GM23248 (cell line): Measurements from ENCODE around the gene EPHA2. TPM values are rescaled to one million over a fixed set of nuclear protein-coding genes. Genes with fewer than 3 reads are reported as not detected.

Experiments used
- DNase-seq: peaks from one replicate; pipeline ENCODE4 v3.0.0-alpha.2; 2015
- H2AFZ ChIP-seq: fragments of 200-600 bp; sonication (generic); 2 replicates; pipeline ENCODE4 v1.6.1; 2016; ENCODE audit warnings: antibody characterized with exemption
- H3F3A ChIP-seq: fragments of 200-600 bp; sonication (generic); 2 replicates; pipeline ENCODE4 v1.6.1; 2016; ENCODE audit warnings: mild to moderate bottlenecking, antibody characterized with exemption, mixed run types; ENCODE audit not compliant: insufficient read depth
- H3K27ac ChIP-seq: fragments of 200-600 bp; sonication (generic); 2 replicates; pipeline ENCODE4 v1.5.1; 2016; ENCODE audit warnings: mild to moderate bottlenecking
- H3K27me3 ChIP-seq: fragments of 200-600 bp; sonication (generic); replicated peaks from 2 replicates; pipeline ENCODE4 v1.6.1; 2016; ENCODE audit warnings: mild to moderate bottlenecking; ENCODE audit not compliant: insufficient read depth
- H3K36me3 ChIP-seq: fragments of 200-600 bp; sonication (generic); 2 replicates; pipeline ENCODE4 v1.6.1; 2016; ENCODE audit warnings: low read depth, mild to moderate bottlenecking
- H3K4me1 ChIP-seq: fragments of 200-600 bp; sonication (generic); 2 replicates; pipeline ENCODE4 v1.6.1; 2016; ENCODE audit warnings: mild to moderate bottlenecking; ENCODE audit not compliant: insufficient read depth
- H3K4me2 ChIP-seq: fragments of 200-600 bp; sonication (generic); one replicate; pipeline ENCODE4 v1.6.1; 2016; ENCODE audit warnings: mild to moderate bottlenecking; ENCODE audit not compliant: unreplicated experiment
- H3K4me3 ChIP-seq: fragments of 200-600 bp; sonication (generic); 2 replicates; pipeline ENCODE4 v1.5.1; 2016; ENCODE audit warnings: mild to moderate bottlenecking
- H3K79me2 ChIP-seq: fragments of 200-600 bp; sonication (generic); 2 replicates; pipeline ENCODE4 v1.6.1; 2016; ENCODE audit warnings: mild to moderate bottlenecking; ENCODE audit not compliant: insufficient read depth
- H3K9ac ChIP-seq: fragments of 200-600 bp; sonication (generic); 2 replicates; pipeline ENCODE4 v1.6.1; 2016; ENCODE audit warnings: mild to moderate bottlenecking
- H3K9me2 ChIP-seq: fragments of 200-600 bp; sonication (generic); 2 replicates; pipeline ENCODE4 v1.6.1; 2016; ENCODE audit warnings: mixed run types, mild to moderate bottlenecking, moderate library complexity; ENCODE audit not compliant: insufficient read depth
- H3K9me3 ChIP-seq: fragments of 200-600 bp; sonication (generic); one replicate; pipeline ENCODE4 v1.6.1; 2017; ENCODE audit warnings: low read depth
- H4K20me1 ChIP-seq: fragments of 200-600 bp; sonication (generic); 2 replicates; pipeline ENCODE4 v1.6.0; 2016; ENCODE audit not compliant: insufficient read depth
- EZH2 ChIP-seq: fragments of 200-600 bp; sonication (generic); IDR thresholded peaks from 2 replicates; pipeline ENCODE4 v1.6.1; 2018; ENCODE audit warnings: antibody characterized with exemption, mild to moderate bottlenecking; ENCODE audit not compliant: insufficient read depth, poor library complexity, severe bottlenecking
- EZH2phosphoT487 ChIP-seq: fragments of 200-600 bp; sonication (generic); IDR thresholded peaks from 2 replicates; pipeline ENCODE4 v1.6.1; 2018; ENCODE audit warnings: antibody characterized with exemption, moderate library complexity, mild to moderate bottlenecking, low read depth; ENCODE audit not compliant: insufficient read depth
- WGBS, 2 experiments: methylation state at CpG; one replicate each; pipeline ENCODE4 v1.1.6; 2015 to 2017; ENCODE audit warnings: low lambda C conversion rate in 2 of 2, low coverage in 1 of 2; ENCODE audit errors: missing lambda C conversion rate in 2 of 2; 5-methylcytosine and 5-hydroxymethylcytosine counted together
- in situ Hi-C: fragments of 300-500 bp; cut with MboI; formaldehyde crosslinking; loops from 2 replicates; pipeline ENCODE4 v1.15.0; 2020
- polyA plus RNA-seq: library from polyadenylated mRNA; unstranded; fragments of >200 nt; fragmentation: Nextera tagmentation; extraction: Ambion mirVana; gene quantifications from 2 replicates; pipeline ENCODE4 v1.2.1, GENCODE V29; 2016
- total RNA-seq: library from RNA; depleted of rRNA; stranded (reverse); fragments of >200 nt; shearing (Covaris generic); gene quantifications from 2 replicates; pipeline ENCODE4 v1.2.3, GENCODE V29; 2014; rRNA removed

The EPHA2 gene
- total and polyA plus RNA-seq, 2 experiments from 2014 or later, result 8.8 to 21.7 TPM

DNA sequence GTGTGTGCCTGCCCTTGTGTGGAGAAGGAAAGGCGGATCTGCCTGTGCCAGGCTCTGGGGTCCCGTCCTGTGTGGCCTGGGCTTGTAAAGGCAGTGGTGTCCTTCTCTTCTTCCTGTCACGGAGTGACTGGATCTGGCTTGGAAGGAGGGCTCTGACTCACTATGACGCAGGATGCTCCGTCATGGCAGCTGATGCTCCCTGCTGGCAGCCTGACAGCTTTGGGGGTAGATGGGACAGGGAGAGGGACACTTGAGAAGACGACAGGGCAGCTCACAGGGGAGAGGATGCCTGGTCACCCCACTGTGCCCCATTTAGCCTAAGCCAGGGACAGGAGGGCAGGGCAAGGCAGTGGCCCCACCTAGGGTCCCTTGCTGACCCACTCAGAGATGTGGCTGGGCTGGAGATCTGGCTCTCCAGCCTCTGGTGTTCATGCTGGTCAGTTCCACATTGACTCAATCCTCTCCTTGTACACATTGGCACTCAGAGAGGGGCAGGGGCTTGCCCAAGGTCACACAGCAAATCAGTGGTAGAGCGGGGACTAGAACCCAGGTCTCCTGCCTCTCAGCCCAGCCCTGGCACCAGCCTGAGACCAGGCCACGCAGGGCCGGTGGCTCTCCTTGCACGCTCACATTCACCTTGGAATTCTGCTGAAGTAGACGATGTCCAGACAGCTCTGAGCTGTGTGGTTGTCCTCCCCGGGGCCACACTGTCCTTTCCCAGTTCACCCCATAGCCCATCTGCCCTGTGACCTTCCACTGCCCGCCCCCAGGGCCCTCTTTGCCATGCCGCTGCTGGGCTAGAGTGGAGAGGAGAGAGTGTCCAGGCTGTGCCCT, 79.6 kb downstream of the EPHA2 start:
- in situ Hi-C loops, result loop anchor here (5.0 to 25.0 kb wide), 2 partner anchors 111 to 286 kb away; partner anchors contain the start of genes FBXO42 and SZRD1
- Histone ChIP-seq H3K27ac (peak overlapping the region; percentile 64), H3K9me3 (no peaks in the 10 kb centered on the region), H3F3A (peaks cover 16% of the 10 kb centered on the region), H3K9ac (peak overlapping the region; percentile 47), H3K9me2 (no peaks in the 10 kb centered on the region), H3K36me3 (no peaks in the 10 kb centered on the region), H2AFZ (no peak overlapping the region), H3K4me3 (no peak overlapping the region), H4K20me1 (no peaks in the 10 kb centered on the region), H3K4me1 (peaks cover 23% of the 10 kb centered on the region), H3K27me3 (no peaks in the 10 kb centered on the region), H3K4me2 (peak overlapping the region; percentile 58), H3K79me2 (no peaks in the 10 kb centered on the region)
- 42 to 53% methylated on average over 12 to 14 of the region's 14 CpGs for WGBS, 2 experiments
- no peak for TF ChIP-seq EZH2
- no peak for TF ChIP-seq EZH2phosphoT487
- peak; percentile 96 for DNase-seq

DNA sequence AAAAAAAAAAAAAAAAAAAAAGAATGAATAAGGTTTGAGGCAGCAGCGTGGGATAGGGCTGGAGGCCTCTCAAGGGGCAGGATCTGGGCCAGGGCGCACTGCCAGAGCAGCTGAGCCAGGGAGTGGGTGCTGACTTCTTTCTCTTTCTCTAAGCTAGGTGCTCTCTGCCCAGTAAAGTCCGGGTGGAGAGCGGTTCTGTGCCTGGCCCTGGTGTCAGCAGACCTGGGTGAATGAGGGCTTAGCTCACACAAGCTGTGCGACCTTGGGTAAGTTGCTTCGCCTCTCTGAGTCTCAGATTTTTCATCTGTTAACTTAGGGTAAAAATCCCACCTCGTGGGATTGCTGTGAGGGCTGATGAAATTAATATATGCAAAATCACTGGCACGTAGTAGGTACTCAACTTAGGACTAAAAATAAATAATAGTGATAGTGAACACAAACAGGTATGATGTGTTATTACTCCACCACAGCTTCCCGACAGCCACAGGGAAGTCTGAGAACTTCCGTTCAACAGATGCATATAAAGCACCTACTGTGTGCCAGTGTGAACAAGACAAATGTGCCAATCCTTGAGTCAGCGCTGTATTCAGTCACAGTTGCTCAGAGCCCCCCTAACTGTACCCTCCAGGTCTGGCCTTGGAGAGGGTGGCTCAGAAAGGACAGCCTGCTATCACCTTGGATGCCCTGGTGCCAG, 80.4 kb downstream of the EPHA2 start:
- Histone ChIP-seq H3K9me3 (no peaks in the 10 kb centered on the region), H3K9me2 (no peaks in the 10 kb centered on the region), H3K4me3 (peak overlapping the region; percentile 38), H3K79me2 (no peaks in the 10 kb centered on the region), H2AFZ (no peak overlapping the region), H3K4me1 (peaks cover 23% of the 10 kb centered on the region), H3K27me3 (no peaks in the 10 kb centered on the region), H3F3A (peaks cover 16% of the 10 kb centered on the region), H3K36me3 (no peaks in the 10 kb centered on the region), H3K9ac (peak overlapping the region; percentile 47), H3K27ac (peak overlapping the region; percentile 64), H4K20me1 (no peaks in the 10 kb centered on the region), H3K4me2 (peak overlapping the region; percentile 58)
- WGBS, 2 experiments, result 71 to 76% methylated on average over 10 to 11 of the region's 11 CpGs
- DNase-seq, result peak; percentile 90
- no peak for TF ChIP-seq EZH2
- TF ChIP-seq EZH2phosphoT487, result no peak
- in situ Hi-C loops, result loop anchor here (5.0 to 25.0 kb wide), 2 partner anchors 112 to 287 kb away; partner anchors contain the start of genes FBXO42 and SZRD1

Other genes starting within 250 kb of the EPHA2 start
- 33.2 and 50.7 TPM in 2 replicates for gene ZBTB17, start 180.0 kb downstream of the EPHA2 start, total RNA-seq
- gene ZBTB17, start 180.0 kb downstream of the EPHA2 start, polyA plus RNA-seq, result 20.5 and 25.1 TPM in 2 replicates
- not detected in 2 replicates for gene SRARP, start 151.8 kb downstream of the EPHA2 start, total RNA-seq
- not detected in 2 replicates for gene SRARP, start 151.8 kb downstream of the EPHA2 start, polyA plus RNA-seq
- 22.9 and 35.7 TPM in 2 replicates for gene HSPB7, start 138.0 kb downstream of the EPHA2 start, total RNA-seq
- gene HSPB7, start 138.0 kb downstream of the EPHA2 start, polyA plus RNA-seq, result 111 and 113 TPM in 2 replicates
- gene CLCNKA, start 134.0 kb downstream of the EPHA2 start, total RNA-seq, result not detected in 2 replicates
- not detected in 2 replicates for gene CLCNKA, start 134.0 kb downstream of the EPHA2 start, polyA plus RNA-seq
- not detected in 2 replicates for gene CLCNKB, start 112.3 kb downstream of the EPHA2 start, total RNA-seq
- 0.11 TPM in 1 of 2 replicates, not detected in the other for gene CLCNKB, start 112.3 kb downstream of the EPHA2 start, polyA plus RNA-seq
- 0.51 and 0.97 TPM in 2 replicates for gene FAM131C, start 82.4 kb downstream of the EPHA2 start, total RNA-seq
- gene FAM131C, start 82.4 kb downstream of the EPHA2 start, polyA plus RNA-seq, result 1.3 and 1.8 TPM in 2 replicates
- 8.6 and 12.1 TPM in 2 replicates for gene ARHGEF19, start 56.6 kb upstream of the EPHA2 start, total RNA-seq
- gene ARHGEF19, start 56.6 kb upstream of the EPHA2 start, polyA plus RNA-seq, result 13.3 and 14.2 TPM in 2 replicates
- 9.7 and 16.5 TPM in 2 replicates for gene CPLANE2, start 81.1 kb upstream of the EPHA2 start, total RNA-seq
- 2.6 and 3.5 TPM in 2 replicates for gene CPLANE2, start 81.1 kb upstream of the EPHA2 start, polyA plus RNA-seq
- 20.2 and 27.8 TPM in 2 replicates for gene FBXO42, start 196.4 kb upstream of the EPHA2 start, total RNA-seq
- gene FBXO42, start 196.4 kb upstream of the EPHA2 start, polyA plus RNA-seq, result 16.9 and 17.1 TPM in 2 replicates
- gene SZRD1, start 211.2 kb upstream of the EPHA2 start, total RNA-seq, result 78.8 and 92.6 TPM in 2 replicates
- gene SZRD1, start 211.2 kb upstream of the EPHA2 start, polyA plus RNA-seq, result 61.1 and 63.8 TPM in 2 replicates